Dermis blood vessel endothelial cell (primary cell): ENCODE results near the gene SOX21. TPM values are rescaled to one million over a fixed set of nuclear protein-coding genes. Genes with fewer than 3 reads are reported as not detected.
A peak's percentile ranks its signal among the peaks of the same experiment; 100 is the strongest.
"Not testable (repeated sequence)": the region's sequence is repeated elsewhere in the genome, so short reads cannot be mapped to it uniquely, and the experiment has no call there.

Experiments
- DNase-seq: peaks from one replicate; pipeline ENCODE4 v3.0.0; 2010
- total RNA-seq: library from RNA; depleted of rRNA; stranded (reverse); fragments of >200 nt; gene quantifications from 2 replicates; pipeline ENCODE4 v1.2.3, GENCODE V29; 2014

SOX21 gene
- 0.37 TPM in 1 of 2 replicates, not detected in the other for total RNA-seq

- peak; percentile 31 for DNase-seq
Measured at GRCh38 chr13:94712287-94712811, at the start of gene SOX21. Gene SOX21, minus strand, starts transcription at chr13:94712545. Its CDS starts 496 bp downstream, at chr13:94712049.

GRCh38 chr13:94761407-94761806 is 49.1 kb upstream of the SOX21 start:
- DNase-seq: no peak

- no peak for DNase-seq
Measured at GRCh38 chr13:94759120-94759728, 46.9 kb upstream of the SOX21 start.

GRCh38 chr13:94758436-94758960 is 46.2 kb upstream of the SOX21 start:
- DNase-seq: no peak

- no peak for DNase-seq
Measured at GRCh38 chr13:94753327-94753726, 41.0 kb upstream of the SOX21 start.

GRCh38 chr13:94749162-94749561 is 36.8 kb upstream of the SOX21 start:
- no peak for DNase-seq

GRCh38 chr13:94739235-94739634 is 26.9 kb upstream of the SOX21 start:
- DNase-seq: no peak

GRCh38 chr13:94731028-94731427 is 18.7 kb upstream of the SOX21 start:
- DNase-seq: no peak

GRCh38 chr13:94729941-94730340 is 17.6 kb upstream of the SOX21 start:
- not testable (repeated sequence) for DNase-seq

- DNase-seq: no peak
Measured at GRCh38 chr13:94726425-94726824, 14.1 kb upstream of the SOX21 start.

- DNase-seq: peak; percentile 32
Measured at GRCh38 chr13:94722609-94723345, 10.4 kb upstream of the SOX21 start.

GRCh38 chr13:94718697-94719096 is 6.4 kb upstream of the SOX21 start:
- not testable (repeated sequence) for DNase-seq

GRCh38 chr13:94717916-94718315 is 5.6 kb upstream of the SOX21 start:
- DNase-seq: no peak

- peak; percentile 29 for DNase-seq
Measured at GRCh38 chr13:94716016-94716415, 3.7 kb upstream of the SOX21 start.

- no peak for DNase-seq
Measured at GRCh38 chr13:94713561-94714182, 1.3 kb upstream of the SOX21 start.

- DNase-seq: peak; percentile 79
Measured at GRCh38 chr13:94712812-94713560, 641 bp upstream of the SOX21 start.

- DNase-seq: peak; percentile 49
Measured at GRCh38 chr13:94711561-94712286, 621 bp downstream of the SOX21 start.

- peak; percentile 39 for DNase-seq
Measured at GRCh38 chr13:94710881-94711560, 1.3 kb downstream of the SOX21 start.

GRCh38 chr13:94710065-94710781 is 2.1 kb downstream of the SOX21 start:
- peak; percentile 12 for DNase-seq
